PC-3 (cell line): ENCODE measurements around the gene MAP3K8.

Experiments
- EZH2 ChIP-seq: fragments of 300-600 bp; sonication (generic); IDR thresholded peaks from one replicate; pipeline ENCODE4 v1.6.1; 2017; ENCODE audit warnings: antibody characterized with exemption, mild to moderate bottlenecking, low read length; ENCODE audit not compliant: unreplicated experiment
- EZH2phosphoT487 ChIP-seq: fragments of 300-600 bp; sonication (generic); IDR thresholded peaks from 2 replicates; pipeline ENCODE4 v1.6.1; 2018; ENCODE audit warnings: mild to moderate bottlenecking, antibody characterized with exemption, low read length, borderline replicate concordance
- TF ChIP-seq, protein P1 (sequence below): fragments of 300-600 bp; sonication (generic); conservative IDR thresholded peaks from 2 replicates; pipeline ENCODE4 v1.5.1; 2017; ENCODE audit warnings: antibody characterized with exemption, low read depth, mild to moderate bottlenecking, low read length

DNA sequence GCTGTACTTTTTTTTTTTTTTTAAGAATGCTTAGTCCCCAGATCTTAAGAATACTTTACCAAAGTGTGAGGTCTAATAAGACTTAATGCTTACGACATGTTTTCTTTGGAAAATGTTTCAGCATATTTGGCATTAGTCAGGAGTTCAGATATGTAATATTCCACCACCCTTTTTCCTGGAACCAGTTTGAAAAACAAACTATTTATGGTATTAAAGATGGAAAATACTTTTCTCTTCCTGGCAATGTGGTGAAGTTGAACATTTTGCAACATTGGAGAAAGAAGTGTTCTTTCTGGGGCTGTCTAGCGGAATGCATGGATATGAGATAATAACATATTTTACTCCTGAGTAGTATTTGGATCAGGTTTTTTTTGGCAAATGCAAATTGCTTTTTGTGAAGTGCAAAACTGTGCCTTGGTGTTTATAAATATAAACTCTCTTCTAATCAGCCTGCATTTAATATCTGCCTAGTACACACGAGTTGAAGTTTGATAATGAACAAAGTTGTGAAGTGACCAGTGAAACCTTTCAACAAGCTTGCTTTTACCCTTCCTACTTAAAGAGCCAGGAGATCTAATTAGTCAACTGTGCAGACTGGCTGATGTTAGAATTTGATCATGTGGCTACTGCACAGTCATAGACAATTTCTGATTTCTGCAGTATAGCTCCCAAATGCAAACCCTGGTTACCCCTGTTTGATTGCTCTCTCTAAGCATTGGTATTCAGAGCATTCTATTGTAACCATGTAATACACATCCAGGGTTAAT, 20.9 kb downstream of the MAP3K8 start:
- TF ChIP-seq, protein P1, sequence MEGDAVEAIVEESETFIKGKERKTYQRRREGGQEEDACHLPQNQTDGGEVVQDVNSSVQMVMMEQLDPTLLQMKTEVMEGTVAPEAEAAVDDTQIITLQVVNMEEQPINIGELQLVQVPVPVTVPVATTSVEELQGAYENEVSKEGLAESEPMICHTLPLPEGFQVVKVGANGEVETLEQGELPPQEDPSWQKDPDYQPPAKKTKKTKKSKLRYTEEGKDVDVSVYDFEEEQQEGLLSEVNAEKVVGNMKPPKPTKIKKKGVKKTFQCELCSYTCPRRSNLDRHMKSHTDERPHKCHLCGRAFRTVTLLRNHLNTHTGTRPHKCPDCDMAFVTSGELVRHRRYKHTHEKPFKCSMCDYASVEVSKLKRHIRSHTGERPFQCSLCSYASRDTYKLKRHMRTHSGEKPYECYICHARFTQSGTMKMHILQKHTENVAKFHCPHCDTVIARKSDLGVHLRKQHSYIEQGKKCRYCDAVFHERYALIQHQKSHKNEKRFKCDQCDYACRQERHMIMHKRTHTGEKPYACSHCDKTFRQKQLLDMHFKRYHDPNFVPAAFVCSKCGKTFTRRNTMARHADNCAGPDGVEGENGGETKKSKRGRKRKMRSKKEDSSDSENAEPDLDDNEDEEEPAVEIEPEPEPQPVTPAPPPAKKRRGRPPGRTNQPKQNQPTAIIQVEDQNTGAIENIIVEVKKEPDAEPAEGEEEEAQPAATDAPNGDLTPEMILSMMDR, result no peak
- TF ChIP-seq EZH2phosphoT487 (no peak), EZH2 (no peak)
